IMR-90 (cell line): ENCODE measurements around the gene RGS3. TPM values are rescaled to one million over a fixed set of nuclear protein-coding genes. Genes with fewer than 3 reads are reported as not detected.

Experiments used
- ATAC-seq: fragments of 200-7000 bp; cut with Tn5 transposase; 2 replicates; pipeline ENCODE4 v1.9.1; 2020; ENCODE audit warnings: low read depth, mild to moderate bottlenecking, moderate library complexity
- BruUV-seq: library from RNA; stranded (reverse); fragments of 400-500 nt; replicated peaks from 2 replicates; lab custom pipeline; 2021; lab: Mats Ljungman, UMichigan
- CTCF ChIA-PET: fragments of 300-600 bp; formaldehyde crosslinking; extraction: SDS; loops from one replicate; lab custom pipeline; 2021; ENCODE audit warnings: antibody characterized with exemption; lab: Yijun Ruan, JAX
- POLR2A ChIA-PET: fragments of 300-600 bp; sonication (Branson Sonifier 250); formaldehyde crosslinking; loops from one replicate; lab custom pipeline; 2022; ENCODE audit warnings: antibody characterized with exemption; ENCODE audit not compliant: unreplicated experiment; lab: Charles Lee
- DNase-seq: peaks from one replicate; pipeline ENCODE4 v3.0.0; 2013
- H2AFZ ChIP-seq: replicated peaks from 2 replicates; pipeline ENCODE3; 2013; ENCODE audit warnings: low read length, mild to moderate bottlenecking; ENCODE audit not compliant: poor library complexity
- H2AK5ac ChIP-seq: 2 replicates; pipeline ENCODE4 v1.6.1; 2013; ENCODE audit warnings: low read depth, low read length, inconsistent platforms
- H2AK9ac ChIP-seq: replicated peaks from 2 replicates; pipeline ENCODE3; 2013; ENCODE audit warnings: mild to moderate bottlenecking, low read depth, low read length, moderate library complexity; ENCODE audit not compliant: poor library complexity
- H2BK120ac ChIP-seq: 2 replicates; pipeline ENCODE4 v1.6.1; 2013; ENCODE audit warnings: low read depth, low read length, inconsistent platforms
- H2BK15ac ChIP-seq: 3 replicates; pipeline ENCODE4 v1.6.1; 2013; ENCODE audit warnings: low read depth, low read length, inconsistent platforms
- H2BK20ac ChIP-seq: 2 replicates; pipeline ENCODE4 v1.6.1; 2013; ENCODE audit warnings: low read depth, mild to moderate bottlenecking, inconsistent platforms, low read length, moderate library complexity
- H2BK5ac ChIP-seq: 2 replicates; pipeline ENCODE4 v1.6.1; 2013; ENCODE audit warnings: mild to moderate bottlenecking, low read depth, low read length, inconsistent platforms; ENCODE audit not compliant: poor library complexity, severe bottlenecking
- H3K14ac ChIP-seq: replicated peaks from 2 replicates; pipeline ENCODE4 v1.6.1; 2013; ENCODE audit warnings: low read depth, low read length, inconsistent platforms
- H3K18ac ChIP-seq: 2 replicates; pipeline ENCODE4 v1.6.1; 2013; ENCODE audit warnings: low read depth, low read length, control low read depth
- H3K23ac ChIP-seq: 2 replicates; pipeline ENCODE4 v1.6.1; 2013; ENCODE audit warnings: low read depth, low read length, inconsistent platforms
- H3K27ac ChIP-seq: 2 replicates; pipeline ENCODE4 v1.5.1; 2013; ENCODE audit warnings: mild to moderate bottlenecking, control low read depth, low read length; ENCODE audit not compliant: insufficient read depth
- H3K27me3 ChIP-seq: 2 replicates; pipeline ENCODE4 v1.6.1; 2013; ENCODE audit warnings: low read length; ENCODE audit not compliant: control insufficient read depth, insufficient read depth
- H3K36me3 ChIP-seq: 2 replicates; pipeline ENCODE4 v1.6.1; 2013; ENCODE audit warnings: low read length, mixed read lengths; ENCODE audit not compliant: control insufficient read depth, insufficient read depth
- H3K4ac ChIP-seq: 2 replicates; pipeline ENCODE4 v1.6.1; 2013; ENCODE audit warnings: low read depth, low read length, inconsistent platforms
- H3K4me1 ChIP-seq: 2 replicates; pipeline ENCODE4 v1.6.1; 2013; ENCODE audit warnings: low read length, mixed read lengths; ENCODE audit not compliant: control insufficient read depth, insufficient read depth
- H3K4me2 ChIP-seq: 2 replicates; pipeline ENCODE4 v1.6.1; 2013; ENCODE audit warnings: low read depth, mild to moderate bottlenecking, control low read depth, low read length, moderate library complexity
- H3K4me3 ChIP-seq: 2 replicates; pipeline ENCODE4 v1.5.1; 2013; ENCODE audit warnings: low read depth, mild to moderate bottlenecking, control low read depth, low read length, moderate library complexity; ENCODE audit not compliant: insufficient read depth
- H3K56ac ChIP-seq: 2 replicates; pipeline ENCODE4 v1.6.1; 2013; ENCODE audit warnings: low read length, inconsistent platforms; ENCODE audit not compliant: insufficient read depth; ENCODE audit errors: extremely low read depth
- H3K79me1 ChIP-seq, 2 experiments: 2 replicates each; pipeline ENCODE4 v1.6.1; 2013; ENCODE audit warnings: low read length in 2 of 2, inconsistent platforms in 1 of 2, low read depth in 1 of 2
- H3K9ac ChIP-seq: 2 replicates; pipeline ENCODE4 v1.6.1; 2013; ENCODE audit warnings: low read depth, low read length, control low read depth
- H3K9me1 ChIP-seq: 2 replicates; pipeline ENCODE4 v1.6.1; 2013; ENCODE audit warnings: low read length, inconsistent platforms; ENCODE audit not compliant: insufficient read depth
- H3K9me3 ChIP-seq: 2 replicates; pipeline ENCODE4 v1.6.1; 2013; ENCODE audit warnings: low read length; ENCODE audit not compliant: control insufficient read depth, insufficient read depth
- H4K20me1 ChIP-seq: 2 replicates; pipeline ENCODE4 v1.6.1; 2013; ENCODE audit warnings: low read length, inconsistent platforms; ENCODE audit not compliant: insufficient read depth
- H4K5ac ChIP-seq: 2 replicates; pipeline ENCODE4 v1.6.1; 2013; ENCODE audit warnings: mild to moderate bottlenecking, low read depth, low read length, control low read depth
- H4K8ac ChIP-seq, 2 experiments: 2 replicates each; pipeline ENCODE4 v1.6.1; 2013; ENCODE audit warnings: low read depth in 2 of 2, low read length in 2 of 2, control low read depth in 1 of 2, inconsistent platforms in 1 of 2
- H4K91ac ChIP-seq: 2 replicates; pipeline ENCODE4 v1.6.1; 2013; ENCODE audit warnings: low read depth, low read length, inconsistent platforms; ENCODE audit not compliant: insufficient read depth
- CEBPB ChIP-seq: IDR thresholded peaks from 2 replicates; pipeline ENCODE4 v1.6.1; 2012; ENCODE audit warnings: low read depth, low read length, improper control_type of control experiment
- CHD1 ChIP-seq: IDR thresholded peaks from 2 replicates; pipeline ENCODE4 v1.6.1; 2012; ENCODE audit warnings: low read depth, low read length, improper control_type of control experiment
- MAFK ChIP-seq: IDR thresholded peaks from 2 replicates; pipeline ENCODE4 v1.6.1; 2012; ENCODE audit warnings: low read depth, low read length, improper control_type of control experiment
- MXI1 ChIP-seq: IDR thresholded peaks from 2 replicates; pipeline ENCODE4 v1.6.1; 2012; ENCODE audit warnings: low read depth, mild to moderate bottlenecking, low read length, moderate library complexity, borderline replicate concordance
- RAD21 ChIP-seq: IDR thresholded peaks from 2 replicates; pipeline ENCODE4 v1.6.1; 2012; ENCODE audit warnings: low read length, improper control_type of control experiment
- RCOR1 ChIP-seq: IDR thresholded peaks from 2 replicates; pipeline ENCODE4 v1.6.1; 2012; ENCODE audit warnings: mild to moderate bottlenecking, low read length, improper control_type of control experiment; ENCODE audit not compliant: insufficient replicate concordance
- RFX5 ChIP-seq: IDR thresholded peaks from 2 replicates; pipeline ENCODE4 v1.8.0; 2012; ENCODE audit warnings: low read depth, mild to moderate bottlenecking, low read length, moderate library complexity
- USF2 ChIP-seq: fragments of 150-350 bp; IDR thresholded peaks from 2 replicates; pipeline ENCODE4 v1.6.1; 2017; ENCODE audit warnings: mild to moderate bottlenecking, antibody characterized with exemption, low read length, low read depth
- WGBS, 2 experiments: methylation state at CpG; one replicate each; pipeline versions ENCODE4 v1.1.5 to v1.1.7; 2013; ENCODE audit warnings: missing lambda C conversion rate in 2 of 2; ENCODE audit not compliant: insufficient read length in 1 of 2; ENCODE audit errors: extremely low coverage in 2 of 2; 5-methylcytosine and 5-hydroxymethylcytosine counted together
- dilution Hi-C: fragments of 300-500 bp; cut with HindIII; formaldehyde crosslinking; loops from one replicate; pipeline ENCODE4 v1.14.3; 2018; ENCODE audit warnings: low sequenced_read_pairs; ENCODE audit not compliant: unreplicated experiment
- in situ Hi-C: fragments of 300-500 bp; cut with MboI; formaldehyde crosslinking; loops from 3 replicates; pipeline ENCODE4 v1.14.3; 2019; ENCODE audit warnings: low sequenced_read_pairs, inconsistent platforms, mixed read lengths
- intact Hi-C: fragments of 100-400 bp; cut with micrococcal nuclease; formaldehyde crosslinking; loops from 2 replicates; pipeline ENCODE4 v1.10.0; 2022
- polyA plus RNA-seq, 3 experiments: library from polyadenylated mRNA; depleted of rRNA; stranded (reverse); fragments of >200 nt; gene quantifications; 2 replicates each; pipeline ENCODE4 v1.2.3, GENCODE V29; 2012; ENCODE audit warnings: low replicate concordance in 1 of 3
- total RNA-seq: library from RNA; depleted of rRNA; stranded (reverse); fragments of >200 nt; gene quantifications from 2 replicates; pipeline ENCODE4 v1.2.3, GENCODE V29; 2012

Gene RGS3
- total and polyA plus RNA-seq, 2 of the 4 experiments (the other 2 are of a cell fraction), result 51.8 to 65.6 TPM

GRCh38 chr9:113461943-113462342 is 1.6 kb upstream of the RGS3 start:
- Histone ChIP-seq H2BK20ac (no peak overlapping the region), H3K27me3 (peaks cover 15% of the 10 kb centered on the region), H4K91ac (no peak overlapping the region), H2BK5ac (no peak overlapping the region), H3K4me2 (no peak overlapping the region), H3K18ac (no peak overlapping the region), H3K4me1 (peaks cover 8% of the 10 kb centered on the region), H3K56ac (no peak overlapping the region), H2AFZ (no peak overlapping the region), H2AK9ac (no peak overlapping the region), H2BK120ac (no peak overlapping the region), H3K9me3 (no peaks in the 10 kb centered on the region), H3K23ac (no peak overlapping the region), H2AK5ac (peak overlapping the region; percentile 70; the same call in 1 of the 2 replicates), H4K20me1 (no peaks in the 10 kb centered on the region), H3K36me3 (no peaks in the 10 kb centered on the region), H3K27ac (no peak overlapping the region), H2BK15ac (no peak overlapping the region), H4K5ac (no peak overlapping the region), H3K9me1 (no peaks in the 10 kb centered on the region; the same call in 1 of the 2 replicates), H3K4me3 (no peak overlapping the region), H3K9ac (no peak overlapping the region), H3K79me1 (no peaks in the 10 kb centered on the region), H3K4ac (no peak overlapping the region), H3K14ac (peak overlapping the region; percentile 37; the same call in 1 of the 2 replicates), H4K8ac (no peak overlapping the region)
- intact Hi-C loops, result no loop called here
- POLR2A ChIA-PET, result no interaction called here
- in situ Hi-C loops, result no loop called here
- no peak for TF ChIP-seq RCOR1
- no peak for TF ChIP-seq CEBPB
- no peak for TF ChIP-seq MAFK
- no peak for TF ChIP-seq RAD21
- no peak for TF ChIP-seq RFX5
- no peak for TF ChIP-seq USF2
- TF ChIP-seq MXI1, result no peak
- TF ChIP-seq CHD1, result no peak
- dilution Hi-C loops, result no loop called here
- no peak for DNase-seq
- ATAC-seq, result no peak
- CTCF ChIA-PET, result no interaction called here
- BruUV-seq, result no TSS peak
- WGBS, 2 experiments, result 100% methylated on average over 1 of the region's 4 CpGs; no CpG with 5 or more reads in 1 of the 2 experiments
